ENCODE results near the gene CUL4B.
"Not testable (repeated sequence)": the region's sequence is repeated elsewhere in the genome, so short reads cannot be mapped to it uniquely, and the experiment has no call there.

DNA sequence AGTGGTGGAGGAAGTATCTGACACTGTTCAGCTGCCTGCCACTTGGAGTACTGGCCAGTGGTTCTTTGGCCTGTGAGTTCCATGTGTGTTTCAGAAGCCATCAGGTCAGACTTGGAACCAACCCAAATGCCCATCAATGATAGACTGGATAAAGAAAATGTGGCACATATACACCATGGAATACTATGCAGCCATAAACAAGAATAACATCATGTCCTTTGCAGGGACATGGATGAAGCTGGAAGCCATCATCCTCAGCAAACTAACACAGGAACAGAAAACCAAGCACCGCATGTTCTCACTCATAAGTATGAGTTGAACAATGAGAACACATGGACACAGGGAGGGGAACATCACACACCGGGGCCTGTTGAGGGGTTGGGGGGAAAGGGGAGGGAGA, 70.6 kb downstream of the CUL4B start:
- TF ChIP-seq ZNF121 (CRISPR knock-in tag; IDR thresholded peaks at IDR 0.05); RELA (CRISPR knock-in tag; IDR thresholded peaks at IDR 0.05; ENCODE audit: borderline replicate concordance); TP53 (CRISPR knock-in tag; IDR thresholded peaks at IDR 0.05); SP1 (CRISPR knock-in tag; conservative IDR thresholded peaks at IDR 0.05): not testable (repeated sequence)
- TF ChIP-seq, protein P1, sequence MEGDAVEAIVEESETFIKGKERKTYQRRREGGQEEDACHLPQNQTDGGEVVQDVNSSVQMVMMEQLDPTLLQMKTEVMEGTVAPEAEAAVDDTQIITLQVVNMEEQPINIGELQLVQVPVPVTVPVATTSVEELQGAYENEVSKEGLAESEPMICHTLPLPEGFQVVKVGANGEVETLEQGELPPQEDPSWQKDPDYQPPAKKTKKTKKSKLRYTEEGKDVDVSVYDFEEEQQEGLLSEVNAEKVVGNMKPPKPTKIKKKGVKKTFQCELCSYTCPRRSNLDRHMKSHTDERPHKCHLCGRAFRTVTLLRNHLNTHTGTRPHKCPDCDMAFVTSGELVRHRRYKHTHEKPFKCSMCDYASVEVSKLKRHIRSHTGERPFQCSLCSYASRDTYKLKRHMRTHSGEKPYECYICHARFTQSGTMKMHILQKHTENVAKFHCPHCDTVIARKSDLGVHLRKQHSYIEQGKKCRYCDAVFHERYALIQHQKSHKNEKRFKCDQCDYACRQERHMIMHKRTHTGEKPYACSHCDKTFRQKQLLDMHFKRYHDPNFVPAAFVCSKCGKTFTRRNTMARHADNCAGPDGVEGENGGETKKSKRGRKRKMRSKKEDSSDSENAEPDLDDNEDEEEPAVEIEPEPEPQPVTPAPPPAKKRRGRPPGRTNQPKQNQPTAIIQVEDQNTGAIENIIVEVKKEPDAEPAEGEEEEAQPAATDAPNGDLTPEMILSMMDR (IDR thresholded peaks at IDR 0.05), result not testable (repeated sequence)
- TF ChIP-seq, protein P2, sequence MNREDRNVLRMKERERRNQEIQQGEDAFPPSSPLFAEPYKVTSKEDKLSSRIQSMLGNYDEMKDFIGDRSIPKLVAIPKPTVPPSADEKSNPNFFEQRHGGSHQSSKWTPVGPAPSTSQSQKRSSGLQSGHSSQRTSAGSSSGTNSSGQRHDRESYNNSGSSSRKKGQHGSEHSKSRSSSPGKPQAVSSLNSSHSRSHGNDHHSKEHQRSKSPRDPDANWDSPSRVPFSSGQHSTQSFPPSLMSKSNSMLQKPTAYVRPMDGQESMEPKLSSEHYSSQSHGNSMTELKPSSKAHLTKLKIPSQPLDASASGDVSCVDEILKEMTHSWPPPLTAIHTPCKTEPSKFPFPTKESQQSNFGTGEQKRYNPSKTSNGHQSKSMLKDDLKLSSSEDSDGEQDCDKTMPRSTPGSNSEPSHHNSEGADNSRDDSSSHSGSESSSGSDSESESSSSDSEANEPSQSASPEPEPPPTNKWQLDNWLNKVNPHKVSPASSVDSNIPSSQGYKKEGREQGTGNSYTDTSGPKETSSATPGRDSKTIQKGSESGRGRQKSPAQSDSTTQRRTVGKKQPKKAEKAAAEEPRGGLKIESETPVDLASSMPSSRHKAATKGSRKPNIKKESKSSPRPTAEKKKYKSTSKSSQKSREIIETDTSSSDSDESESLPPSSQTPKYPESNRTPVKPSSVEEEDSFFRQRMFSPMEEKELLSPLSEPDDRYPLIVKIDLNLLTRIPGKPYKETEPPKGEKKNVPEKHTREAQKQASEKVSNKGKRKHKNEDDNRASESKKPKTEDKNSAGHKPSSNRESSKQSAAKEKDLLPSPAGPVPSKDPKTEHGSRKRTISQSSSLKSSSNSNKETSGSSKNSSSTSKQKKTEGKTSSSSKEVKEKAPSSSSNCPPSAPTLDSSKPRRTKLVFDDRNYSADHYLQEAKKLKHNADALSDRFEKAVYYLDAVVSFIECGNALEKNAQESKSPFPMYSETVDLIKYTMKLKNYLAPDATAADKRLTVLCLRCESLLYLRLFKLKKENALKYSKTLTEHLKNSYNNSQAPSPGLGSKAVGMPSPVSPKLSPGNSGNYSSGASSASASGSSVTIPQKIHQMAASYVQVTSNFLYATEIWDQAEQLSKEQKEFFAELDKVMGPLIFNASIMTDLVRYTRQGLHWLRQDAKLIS (CRISPR knock-in tag; IDR thresholded peaks at IDR 0.05; ENCODE audit: borderline replicate concordance), result not testable (repeated sequence)
- TF ChIP-seq, protein P3, sequence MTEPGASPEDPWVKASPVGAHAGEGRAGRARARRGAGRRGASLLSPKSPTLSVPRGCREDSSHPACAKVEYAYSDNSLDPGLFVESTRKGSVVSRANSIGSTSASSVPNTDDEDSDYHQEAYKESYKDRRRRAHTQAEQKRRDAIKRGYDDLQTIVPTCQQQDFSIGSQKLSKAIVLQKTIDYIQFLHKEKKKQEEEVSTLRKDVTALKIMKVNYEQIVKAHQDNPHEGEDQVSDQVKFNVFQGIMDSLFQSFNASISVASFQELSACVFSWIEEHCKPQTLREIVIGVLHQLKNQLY (CRISPR knock-in tag; IDR thresholded peaks at IDR 0.05), result not testable (repeated sequence)
